Hepatocyte (in vitro differentiated cells): Measurements from ENCODE around the gene ITGB8.

Experiments
- EZH2 ChIP-seq: fragments of 200-600 bp; sonication (generic); IDR thresholded peaks from 2 replicates; pipeline ENCODE4 v1.6.1; 2016; ENCODE audit warnings: antibody characterized with exemption, mild to moderate bottlenecking, borderline replicate concordance
- EZH2phosphoT487 ChIP-seq: fragments of 200-600 bp; sonication (generic); IDR thresholded peaks from one replicate; pipeline ENCODE4 v1.6.1; 2018; ENCODE audit warnings: antibody characterized with exemption, mild to moderate bottlenecking, low read depth, moderate library complexity; ENCODE audit not compliant: unreplicated experiment, severe bottlenecking
- TF ChIP-seq, protein P1 (sequence below): fragments of 200-600 bp; sonication (generic); IDR thresholded peaks from 2 replicates; pipeline ENCODE4 v1.5.1; 2016; ENCODE audit warnings: antibody characterized with exemption, mild to moderate bottlenecking; ENCODE audit not compliant: poor library complexity

- TF ChIP-seq EZH2: no peak
- TF ChIP-seq, protein P1, sequence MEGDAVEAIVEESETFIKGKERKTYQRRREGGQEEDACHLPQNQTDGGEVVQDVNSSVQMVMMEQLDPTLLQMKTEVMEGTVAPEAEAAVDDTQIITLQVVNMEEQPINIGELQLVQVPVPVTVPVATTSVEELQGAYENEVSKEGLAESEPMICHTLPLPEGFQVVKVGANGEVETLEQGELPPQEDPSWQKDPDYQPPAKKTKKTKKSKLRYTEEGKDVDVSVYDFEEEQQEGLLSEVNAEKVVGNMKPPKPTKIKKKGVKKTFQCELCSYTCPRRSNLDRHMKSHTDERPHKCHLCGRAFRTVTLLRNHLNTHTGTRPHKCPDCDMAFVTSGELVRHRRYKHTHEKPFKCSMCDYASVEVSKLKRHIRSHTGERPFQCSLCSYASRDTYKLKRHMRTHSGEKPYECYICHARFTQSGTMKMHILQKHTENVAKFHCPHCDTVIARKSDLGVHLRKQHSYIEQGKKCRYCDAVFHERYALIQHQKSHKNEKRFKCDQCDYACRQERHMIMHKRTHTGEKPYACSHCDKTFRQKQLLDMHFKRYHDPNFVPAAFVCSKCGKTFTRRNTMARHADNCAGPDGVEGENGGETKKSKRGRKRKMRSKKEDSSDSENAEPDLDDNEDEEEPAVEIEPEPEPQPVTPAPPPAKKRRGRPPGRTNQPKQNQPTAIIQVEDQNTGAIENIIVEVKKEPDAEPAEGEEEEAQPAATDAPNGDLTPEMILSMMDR: no peak
- no peak for TF ChIP-seq EZH2phosphoT487
Measured at GRCh38 chr7:20358762-20359282, 28.1 kb downstream of the ITGB8 start.
